ENCODE results near the gene DAAM2.

DNA sequence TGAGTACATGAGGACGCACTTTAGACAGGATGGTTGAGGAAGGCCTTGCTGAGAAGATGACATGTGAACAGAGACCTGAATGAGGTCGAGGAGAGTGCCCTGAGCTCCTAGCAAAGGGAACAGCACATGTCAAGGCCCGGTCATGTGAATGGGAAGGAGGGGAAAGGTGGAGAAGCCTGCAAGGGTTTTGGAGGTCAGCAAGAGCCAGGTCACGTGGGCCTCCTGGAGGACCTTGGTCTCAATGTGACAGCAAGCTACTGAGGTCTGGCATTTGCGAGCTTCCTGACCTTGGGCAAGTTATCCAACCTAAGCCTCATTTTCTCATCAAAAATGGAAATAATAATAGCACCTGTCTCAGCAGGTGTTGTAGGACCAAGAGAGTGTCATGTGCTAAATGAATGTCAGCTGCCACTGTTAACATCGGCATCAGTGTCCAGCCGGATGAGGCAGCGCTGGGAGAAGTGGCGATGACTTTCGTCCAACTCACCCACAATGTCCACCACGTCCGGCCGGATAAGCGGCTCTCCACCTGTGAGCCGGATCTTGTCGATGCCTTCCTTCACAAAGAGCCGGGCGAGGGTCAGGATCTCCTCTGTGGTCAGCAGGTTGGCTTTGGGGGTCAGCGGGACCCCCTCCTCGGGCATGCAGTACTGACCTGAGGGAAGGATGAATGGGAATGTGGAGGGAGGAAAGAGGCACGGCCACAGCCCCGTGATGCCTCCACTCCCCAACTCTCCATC, 133.2 kb downstream of the DAAM2 start:
- TF ChIP-seq, protein P1, sequence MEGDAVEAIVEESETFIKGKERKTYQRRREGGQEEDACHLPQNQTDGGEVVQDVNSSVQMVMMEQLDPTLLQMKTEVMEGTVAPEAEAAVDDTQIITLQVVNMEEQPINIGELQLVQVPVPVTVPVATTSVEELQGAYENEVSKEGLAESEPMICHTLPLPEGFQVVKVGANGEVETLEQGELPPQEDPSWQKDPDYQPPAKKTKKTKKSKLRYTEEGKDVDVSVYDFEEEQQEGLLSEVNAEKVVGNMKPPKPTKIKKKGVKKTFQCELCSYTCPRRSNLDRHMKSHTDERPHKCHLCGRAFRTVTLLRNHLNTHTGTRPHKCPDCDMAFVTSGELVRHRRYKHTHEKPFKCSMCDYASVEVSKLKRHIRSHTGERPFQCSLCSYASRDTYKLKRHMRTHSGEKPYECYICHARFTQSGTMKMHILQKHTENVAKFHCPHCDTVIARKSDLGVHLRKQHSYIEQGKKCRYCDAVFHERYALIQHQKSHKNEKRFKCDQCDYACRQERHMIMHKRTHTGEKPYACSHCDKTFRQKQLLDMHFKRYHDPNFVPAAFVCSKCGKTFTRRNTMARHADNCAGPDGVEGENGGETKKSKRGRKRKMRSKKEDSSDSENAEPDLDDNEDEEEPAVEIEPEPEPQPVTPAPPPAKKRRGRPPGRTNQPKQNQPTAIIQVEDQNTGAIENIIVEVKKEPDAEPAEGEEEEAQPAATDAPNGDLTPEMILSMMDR (conservative IDR thresholded peaks at IDR 0.05; ENCODE audit: low read depth, low read length), result no peak
- TF ChIP-seq EZH2 (IDR thresholded peaks at IDR 0.05; ENCODE audit: borderline replicate concordance, low read depth, low read length, poor library complexity, severe bottlenecking), result no peak

All from A673 (cell line).